Adrenal gland (tissue), 5 donors: ENCODE results near the gene ZFP69B.

Source experiments
- CTCF ChIP-seq, 6 experiments: fragments of 450-650 bp in 4 of 6; fragments of 200-600 bp in 2 of 6; sonication (generic) in 1 of 6; IDR thresholded peaks; 1 replicate in 5 of 6; 2 replicates in 1 of 6; pipeline versions ENCODE4 v1.5.1 to v1.8.0; 2016 to 2021; ENCODE audit warnings: antibody characterized with exemption in 6 of 6, mild to moderate bottlenecking in 2 of 6, moderate library complexity in 1 of 6
- POLR2A ChIP-seq, 2 donors: fragments of 450-650 bp; IDR thresholded peaks; one replicate each; pipeline ENCODE4 v1.6.1; 2017; ENCODE audit warnings: antibody characterized with exemption in 2 of 2, mild to moderate bottlenecking in 2 of 2, moderate library complexity in 1 of 2
- donor health status: DM: no; HTN: no; CAD: no.

- no peak for TF ChIP-seq CTCF (IDR thresholded peaks at IDR 0.05)
- TF ChIP-seq POLR2A (IDR thresholded peaks at IDR 0.05) = no peak
Observed at GRCh38 chr1:40479156-40479555, 28.9 kb downstream of the ZFP69B start.
